Heart right ventricle (tissue), 16 donors: ENCODE results near the gene GPR33. TPM values are rescaled to one million over a fixed set of nuclear protein-coding genes. Genes with fewer than 3 reads are reported as not detected.
A peak's percentile ranks its signal among the peaks of the same experiment; 100 is the strongest.
"Not testable (repeated sequence)": the region's sequence is repeated elsewhere in the genome, so short reads cannot be mapped to it uniquely, and the experiment has no call there.

Experiments
- ATAC-seq, 8 donors: fragments of 200-7000 bp; cut with Tn5 transposase; one replicate each; pipeline ENCODE4 v1.9.1; 2020; ENCODE audit warnings: mild to moderate bottlenecking in 8 of 8, moderate library complexity in 8 of 8, moderate number of reproducible peaks in 1 of 8
- DNase-seq, 2 donors: peaks; one replicate each; pipeline ENCODE4 v3.0.0-alpha.2; 2020
- H3K27ac ChIP-seq, 10 donors: fragments of 200-600 bp; sonication (generic) in 2 of 10; one replicate each; pipeline versions ENCODE4 v1.5.0 to v1.8.0; 2020 to 2022; ENCODE audit warnings: mild to moderate bottlenecking in 3 of 10
- H3K27me3 ChIP-seq, 7 donors: fragments of 200-600 bp; one replicate each; pipeline ENCODE4 v1.8.0; 2021 to 2022; ENCODE audit warnings: mild to moderate bottlenecking in 2 of 7
- H3K36me3 ChIP-seq, 9 donors: fragments of 200-600 bp; sonication (generic) in 1 of 9; one replicate each; pipeline versions ENCODE4 v1.5.0 to v1.8.0; 2020 to 2022; ENCODE audit warnings: mild to moderate bottlenecking in 2 of 9
- H3K4me1 ChIP-seq, 9 donors: fragments of 200-600 bp; sonication (generic) in 1 of 9; one replicate each; pipeline versions ENCODE4 v1.5.0 to v1.8.0; 2020 to 2022; ENCODE audit warnings: mild to moderate bottlenecking in 4 of 9
- H3K4me3 ChIP-seq, 10 donors: fragments of 200-600 bp; sonication (generic) in 2 of 10; one replicate each; pipeline versions ENCODE4 v1.5.0 to v1.8.0; 2020 to 2022; ENCODE audit warnings: mild to moderate bottlenecking in 7 of 10, moderate library complexity in 2 of 10
- H3K9me3 ChIP-seq, 11 donors: fragments of 200-600 bp in 10 of 11; sonication (generic) in 2 of 11; one replicate each; pipeline versions ENCODE4 v1.5.0 to v1.8.0; 2013 to 2022; ENCODE audit warnings: mild to moderate bottlenecking in 2 of 11, control low read depth in 1 of 11, moderate library complexity in 1 of 11
- CTCF ChIP-seq, 9 donors: fragments of 200-600 bp; sonication (generic) in 2 of 9; IDR thresholded peaks; one replicate each; pipeline versions ENCODE4 v1.5.0 to v1.8.0; 2021 to 2022; ENCODE audit warnings: antibody characterized with exemption in 9 of 9, mild to moderate bottlenecking in 5 of 9, moderate library complexity in 1 of 9
- WGBS, 2 donors: extraction: QIAGEN DNeasy Blood & Tissue Kit; methylation state at CpG; one replicate each; pipeline ENCODE4 v1.1.7; 2013; ENCODE audit warnings: inconsistent platforms in 1 of 2; 5-methylcytosine and 5-hydroxymethylcytosine counted together
- intact Hi-C, 10 donors: fragments of 100-400 bp; cut with DNase I; formaldehyde crosslinking; loops; one replicate each; pipeline versions ENCODE4 v1.11.1 to v1.14.2; 2022
- polyA plus RNA-seq, 2 donors: library from polyadenylated mRNA; stranded (reverse); fragments of 200-250 nt; gene quantifications; one replicate each; pipeline ENCODE4 v1.2.3, GENCODE V29; 2013
- total RNA-seq, 10 donors: library from RNA; stranded (reverse); fragmentation: NEBNext Ultra II Directional in 3 of 10; extraction: Animal tissue kit (Norgen Biotek cat#: 25700) in 3 of 10; gene quantifications; one replicate each; pipeline versions ENCODE4 v1.2.1 to v1.2.4, GENCODE V29; 2021 to 2023
- donor health status: Arrhythmogenic right ventricular cardiomyopathy.
- donor health status: ischemic (EF 13 %, LVEDD 7.1; RV severe dilation, severe dysfunction).
- donor health status: healthy with polysubstance abuse.
- donor health status: DM: no; HTN: yes; CAD: no.
- donor health status: DM: no; HTN: no; CAD: no.
- donor health status: ischemic (EF 25% LVEDD 6.9; RV normal size, moderate dysfunction).
- donor health status: ischemic (EF 25% LVEDD 5.7; RV mildly dilated, moderate dysfunction).
- donor health status: healthy.
- donor health status: DM: yes; HTN: yes; CAD: no.
- donor health status: Ischemic cardiomyopathy.
- donor health status: ischemic (EF 35%, LVEDD 5.7; RV mildly dilated, moderate dysfunction).
- donor health status: nonischemic (EF 11% LVEDD 7.7; RV severe dilation, severe dysfunction).
- donor health status: DM: yes; HTN: yes; CAD: no.
- donor health status: PGD.
- donor health status: ischemic (EF 29% LVEDD 5.4; RV normal size, mild dysfunction).
- donor health status: nonischemic (EF 23%, LVEDD 6.1; RV moderate dilation, normal function).

Gene GPR33
- total and polyA plus RNA-seq, 12 donors, result not detected

GRCh38 chr14:31442284-31442683 lies 45.6 kb downstream of the GPR33 start:
- peaks cover 0 to 15% (median 7%) of the 10 kb centered on the region in 9 donors for H3K4me1 ChIP-seq
- H3K9me3 ChIP-seq, result no peaks in the 10 kb centered on the region
- intact Hi-C loops, result no loop called here
- DNase-seq (no peak), ATAC-seq (no peak)
- H3K4me3 ChIP-seq, result no peak overlapping the region
- peak overlapping the region in 3 of 10 donors; percentile 38 to 43 (median 40) for H3K27ac ChIP-seq
- peaks cover 0 to 19% (median 0%) of the 10 kb centered on the region in 9 donors for H3K36me3 ChIP-seq
- no peak for TF ChIP-seq CTCF (IDR thresholded peaks at IDR 0.05)
- 89 to 91% methylated on average over 6 of the region's 6 CpGs for WGBS, 2 donors
- H3K27me3 ChIP-seq, result no peaks in the 10 kb centered on the region

GRCh38 chr14:31441273-31442111 lies 46.3 kb downstream of the GPR33 start:
- DNase-seq (no peak), ATAC-seq (peak in 4 of 8 donors; percentile 46 to 63 (median 58))
- Histone ChIP-seq H3K27me3 (no peaks in the 10 kb centered on the region), H3K9me3 (no peaks in the 10 kb centered on the region), H3K4me3 (no peak overlapping the region), H3K27ac (peak overlapping the region in 9 of 10 donors; percentile 5 to 60 (median 25)), H3K36me3 (peaks cover 0 to 11% (median 0%) of the 10 kb centered on the region in 9 donors), H3K4me1 (peaks cover 0 to 15% (median 7%) of the 10 kb centered on the region in 9 donors)
- TF ChIP-seq CTCF (IDR thresholded peaks at IDR 0.05), result no peak
- 83 to 89% methylated on average over 7 of the region's 7 CpGs for WGBS, 2 donors
- intact Hi-C loops, result no loop called here

GRCh38 chr14:31440280-31440679 lies 47.6 kb downstream of the GPR33 start:
- DNase-seq (no peak), ATAC-seq (no peak)
- TF ChIP-seq CTCF (IDR thresholded peaks at IDR 0.05), result no peak
- Histone ChIP-seq H3K27me3 (no peaks in the 10 kb centered on the region), H3K27ac (no peak overlapping the region), H3K4me1 (peaks cover 0 to 17% (median 7%) of the 10 kb centered on the region in 9 donors), H3K9me3 (no peaks in the 10 kb centered on the region), H3K4me3 (no peak overlapping the region), H3K36me3 (peaks cover 0 to 4% (median 0%) of the 10 kb centered on the region in 9 donors)
- intact Hi-C loops, result no loop called here

- Histone ChIP-seq H3K36me3 (peaks cover 0 to 3% (median 0%) of the 10 kb centered on the region in 9 donors), H3K4me1 (peaks cover 0 to 22% (median 7%) of the 10 kb centered on the region in 9 donors), H3K4me3 (no peak overlapping the region), H3K9me3 (no peaks in the 10 kb centered on the region), H3K27me3 (no peaks in the 10 kb centered on the region), H3K27ac (no peak overlapping the region)
- intact Hi-C loops, result no loop called here
- no peak for ATAC-seq
- DNase-seq, result no peak
- TF ChIP-seq CTCF (IDR thresholded peaks at IDR 0.05), result no peak
- WGBS, 2 donors, result 86 to 91% methylated on average over 2 of the region's 2 CpGs
Observed at GRCh38 chr14:31439561-31439960, 48.3 kb downstream of the GPR33 start.

- peaks cover 0 to 19% (median 7%) of the 10 kb centered on the region in 9 donors for H3K4me1 ChIP-seq
- H3K27ac ChIP-seq, ATAC-seq, DNase-seq, H3K36me3 ChIP-seq, intact Hi-C loops, H3K4me3 ChIP-seq, H3K9me3 ChIP-seq, H3K27me3 ChIP-seq: not testable (repeated sequence)
- 94% methylated on average over 16 to 40 of the region's 45 CpGs for WGBS, 2 donors
Observed at GRCh38 chr14:31437045-31437691, 50.7 kb downstream of the GPR33 start.
